Activated naive CD4-positive, alpha-beta T cell treated with anti-CD3 and anti-CD28 coated beads, Interleukin-2, amount 50 U/mL, for 24 hours (primary cell): ENCODE results near the gene MYL3.

ENCODE experiments used
- H3K27ac Mint-ChIP-seq: one replicate; pipeline ENCODE4 v1.8.0; 2021; ENCODE audit warnings: mild to moderate bottlenecking, mixed read lengths
- H3K27me3 Mint-ChIP-seq: one replicate; pipeline ENCODE4 v1.8.0; 2021; ENCODE audit warnings: mixed read lengths
- H3K36me3 Mint-ChIP-seq: one replicate; pipeline ENCODE4 v1.8.0; 2021; ENCODE audit warnings: mixed read lengths
- H3K4me1 Mint-ChIP-seq: one replicate; pipeline ENCODE4 v1.8.0; 2021; ENCODE audit warnings: mixed read lengths
- H3K4me3 Mint-ChIP-seq: one replicate; pipeline ENCODE4 v1.8.0; 2021; ENCODE audit warnings: mild to moderate bottlenecking, mixed read lengths
- H3K9me3 Mint-ChIP-seq: one replicate; pipeline ENCODE4 v1.8.0; 2021; ENCODE audit warnings: mixed read lengths

The MYL3 gene

DNA sequence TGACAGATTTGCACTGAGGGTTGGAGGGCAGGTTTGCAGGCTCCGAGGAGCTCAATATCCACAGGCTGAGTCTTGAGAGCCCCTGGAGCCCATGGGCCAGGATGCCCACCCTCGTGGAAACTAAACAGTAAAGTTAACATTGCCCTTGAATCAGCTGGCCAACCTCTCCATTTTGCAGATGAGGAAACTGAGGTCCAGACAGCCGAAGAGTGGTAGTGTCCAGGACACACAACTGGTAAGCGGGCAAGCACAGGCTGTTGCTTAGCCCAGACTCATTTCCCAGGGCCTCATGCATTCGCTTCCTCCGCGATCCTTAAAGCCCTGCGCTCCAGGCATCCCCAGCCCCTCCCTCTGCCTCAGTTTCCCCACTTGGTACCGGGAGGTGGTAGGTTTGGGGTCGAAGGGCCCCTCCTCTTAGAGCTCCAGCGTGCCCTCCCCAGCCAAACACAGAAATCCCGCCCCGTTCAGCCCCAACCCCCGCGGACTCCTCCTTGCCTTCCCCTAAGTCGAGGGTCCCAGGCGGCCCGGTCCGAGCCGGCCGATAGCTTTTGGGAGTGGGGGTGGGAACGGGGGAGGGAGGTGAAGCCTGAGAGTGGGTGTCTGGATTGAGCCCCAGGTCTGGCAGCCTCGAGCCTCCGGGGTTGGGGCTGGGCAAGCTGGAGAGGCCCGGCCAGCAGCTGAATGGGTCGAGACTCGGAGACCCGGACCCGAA, 17.8 kb upstream of the MYL3 start:
- H3K27ac Mint-ChIP-seq, result no peak overlapping the region
- H3K27me3 Mint-ChIP-seq, result peaks cover 24% of the 10 kb centered on the region
- no peaks in the 10 kb centered on the region for H3K36me3 Mint-ChIP-seq
- H3K4me1 Mint-ChIP-seq, result peaks cover 8% of the 10 kb centered on the region
- H3K9me3 Mint-ChIP-seq, result no peaks in the 10 kb centered on the region
- peak overlapping the region; percentile 65 for H3K4me3 Mint-ChIP-seq

DNA sequence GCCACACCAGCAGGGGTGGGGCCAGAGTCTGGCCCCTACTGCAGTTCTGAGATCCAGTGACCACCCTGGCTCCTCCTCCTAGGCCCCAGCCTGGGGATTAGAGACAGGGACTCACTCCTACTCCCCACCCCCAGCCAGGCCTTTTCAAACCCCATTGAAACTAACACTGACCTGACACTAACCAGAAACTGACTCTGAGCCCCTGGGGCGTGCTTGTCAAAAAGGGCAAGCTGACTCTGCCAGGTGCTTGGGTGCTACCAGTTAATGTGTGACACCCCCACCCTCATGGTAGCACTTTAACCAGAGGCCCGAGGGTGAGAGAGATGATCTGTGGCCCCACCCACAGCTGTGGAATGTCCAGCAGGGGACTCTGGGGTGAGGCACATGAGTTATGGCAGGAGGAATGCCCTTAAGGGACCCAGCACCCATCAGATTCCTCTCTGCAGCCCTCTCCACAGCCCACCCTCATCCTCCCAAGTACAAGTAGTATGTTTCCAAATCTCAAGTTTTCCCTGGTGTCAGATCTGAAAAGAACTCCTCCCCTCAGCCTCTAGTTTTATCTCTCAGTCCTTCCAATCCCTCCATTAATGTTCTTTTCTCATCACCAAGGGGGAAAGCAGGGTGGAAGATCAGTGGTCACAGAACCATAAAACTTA, 15.7 kb upstream of the MYL3 start:
- H3K9me3 Mint-ChIP-seq, result no peaks in the 10 kb centered on the region
- H3K4me3 Mint-ChIP-seq, result no peak overlapping the region
- H3K4me1 Mint-ChIP-seq, result peaks cover 8% of the 10 kb centered on the region
- H3K27ac Mint-ChIP-seq, result no peak overlapping the region
- H3K36me3 Mint-ChIP-seq, result no peaks in the 10 kb centered on the region
- peaks cover 15% of the 10 kb centered on the region for H3K27me3 Mint-ChIP-seq

DNA sequence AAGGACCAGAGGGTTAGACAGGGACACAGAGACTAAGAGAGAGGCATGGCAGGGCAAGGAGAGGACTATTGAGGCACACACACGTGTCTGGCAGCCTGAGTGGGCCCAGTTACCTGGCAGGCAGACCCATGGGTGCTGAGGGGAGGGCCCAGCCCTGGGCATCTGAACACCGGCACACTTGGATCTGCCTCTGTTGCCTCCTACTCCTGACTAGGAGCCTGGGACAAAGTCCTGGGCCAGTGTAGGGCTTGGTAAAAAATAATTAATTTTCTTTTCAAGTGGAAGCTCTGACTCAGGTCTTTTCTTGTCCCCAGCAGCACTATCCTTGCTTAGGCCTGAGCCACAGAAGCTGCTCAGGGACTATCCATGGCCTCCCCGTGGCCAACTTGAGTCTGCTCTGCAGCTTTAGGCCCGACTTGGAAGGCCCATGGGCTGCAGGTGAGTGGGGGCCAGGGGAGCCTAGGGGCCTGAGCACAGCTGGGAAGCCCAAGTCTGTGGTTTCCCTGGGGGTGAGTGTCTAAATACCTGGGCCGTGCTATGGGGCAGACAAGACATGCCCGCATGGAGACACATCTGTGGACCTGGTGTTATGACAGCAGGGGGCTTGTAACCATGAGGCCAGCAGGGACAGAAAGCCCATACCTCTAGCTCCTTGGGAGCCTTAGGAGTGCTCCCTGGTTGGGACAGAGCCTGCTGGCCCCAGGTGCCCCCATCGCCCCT, 14.3 kb upstream of the MYL3 start, which contains the start of gene PTH1R:
PTH1R (plus strand) TSS at position 316 of the 720 bp plus-strand sequence. CDS start 5,839 bp downstream, outside the sequence.
- no peak within 1 kb of the TSS for H3K27ac Mint-ChIP-seq
- H3K36me3 Mint-ChIP-seq, result no peaks in the 10 kb centered on the region
- peaks cover 12% of the 10 kb centered on the region for H3K27me3 Mint-ChIP-seq
- peaks cover 12% of the 10 kb centered on the region for H3K4me1 Mint-ChIP-seq
- no peaks in the 10 kb centered on the region for H3K9me3 Mint-ChIP-seq
- H3K4me3 Mint-ChIP-seq, result no peak within 1 kb of the TSS

DNA sequence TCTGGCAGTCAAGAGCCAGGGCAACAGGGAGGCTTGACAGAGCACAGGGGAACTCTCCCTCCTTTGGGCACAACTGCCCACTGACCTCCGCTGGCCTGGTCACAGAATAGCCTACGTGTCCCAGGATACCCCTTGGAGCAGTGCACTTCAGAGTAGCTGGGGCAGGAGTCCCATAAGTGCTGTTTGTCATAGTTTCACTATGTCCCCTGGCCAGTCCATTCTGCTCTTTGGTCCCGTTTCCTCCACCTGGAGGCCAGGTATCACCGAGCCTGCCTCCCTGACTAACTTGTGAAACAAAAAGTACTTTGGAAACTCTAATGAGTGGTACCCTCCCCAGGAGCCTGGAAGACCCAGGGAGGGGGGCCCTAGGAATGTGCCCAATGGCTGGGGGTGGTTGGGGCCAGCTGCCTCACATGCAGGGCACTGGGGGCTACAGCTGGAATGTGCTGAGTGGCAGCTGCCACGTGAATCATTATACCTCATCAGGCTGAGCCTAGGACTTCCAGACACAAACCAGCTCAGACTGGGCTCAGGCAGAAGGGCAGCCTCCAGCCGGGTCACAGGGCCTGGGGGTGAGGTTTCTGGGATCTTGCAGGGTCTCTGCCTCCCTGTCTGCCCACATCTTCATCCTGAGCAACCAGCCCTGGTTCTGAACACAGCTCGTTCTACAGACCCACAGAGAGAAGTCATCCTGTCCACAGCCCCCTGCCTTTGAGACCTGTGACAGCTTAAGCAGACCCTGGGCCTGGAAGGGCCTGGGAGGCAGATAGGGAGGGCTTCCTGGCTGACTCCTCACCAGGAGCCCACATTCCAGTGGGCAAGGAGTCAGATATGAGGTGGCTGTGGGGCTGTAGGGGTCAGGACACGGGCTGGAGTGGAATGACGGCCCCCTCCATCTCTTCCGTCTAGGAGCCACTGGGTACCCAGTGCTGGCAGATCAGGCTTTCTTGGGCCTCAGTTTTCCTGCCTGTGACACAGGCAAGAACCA, 13.4 kb upstream of the MYL3 start:
- Mint-ChIP-seq H3K27me3 (peaks cover 10% of the 10 kb centered on the region), H3K4me3 (no peak overlapping the region), H3K9me3 (no peaks in the 10 kb centered on the region), H3K36me3 (no peaks in the 10 kb centered on the region), H3K27ac (no peak overlapping the region), H3K4me1 (peaks cover 12% of the 10 kb centered on the region)

DNA sequence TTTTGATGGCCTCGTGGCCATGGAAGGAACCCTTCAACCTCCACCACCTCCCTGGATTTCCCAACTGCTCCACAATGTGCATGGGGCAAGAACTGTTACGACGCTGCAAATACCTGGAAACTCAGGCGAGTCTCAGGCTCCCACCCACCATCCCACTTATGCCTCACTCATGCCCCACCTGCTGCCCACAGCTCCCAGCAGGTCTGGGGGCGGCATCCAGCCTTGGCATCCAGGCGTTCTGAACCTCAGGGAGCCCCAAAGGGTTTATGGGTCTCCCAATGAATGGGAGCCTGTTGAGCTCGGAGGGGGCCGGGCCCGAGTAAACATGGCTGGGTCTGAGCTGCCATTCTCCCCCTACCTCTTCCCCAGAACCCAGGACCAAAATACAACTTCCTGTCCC, 12.3 kb upstream of the MYL3 start:
- Mint-ChIP-seq H3K27me3 (peaks cover 7% of the 10 kb centered on the region), H3K9me3 (no peaks in the 10 kb centered on the region), H3K4me3 (no peak overlapping the region), H3K27ac (no peak overlapping the region), H3K4me1 (peaks cover 10% of the 10 kb centered on the region), H3K36me3 (no peaks in the 10 kb centered on the region)

DNA sequence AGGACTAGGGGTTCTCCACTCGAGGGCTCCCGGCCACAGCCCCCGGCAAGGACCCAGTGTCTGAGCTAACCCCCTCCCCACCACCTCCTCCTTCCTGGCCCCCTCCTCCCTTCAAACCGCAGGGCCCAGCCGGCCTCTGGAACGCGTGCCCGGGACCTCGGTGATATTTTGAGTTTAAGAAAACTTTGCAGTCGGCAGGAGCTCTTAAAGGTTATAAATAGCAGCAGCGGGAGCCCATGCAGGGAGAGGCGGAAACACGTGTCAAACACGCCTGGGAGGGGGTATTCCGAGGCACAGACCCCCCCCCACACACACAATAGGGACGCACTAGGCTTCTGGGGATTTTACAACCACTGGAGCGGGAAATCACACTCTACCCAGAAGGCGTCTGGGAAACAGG, 11.2 kb upstream of the MYL3 start:
- Mint-ChIP-seq H3K36me3 (no peaks in the 10 kb centered on the region), H3K4me3 (no peak overlapping the region), H3K27ac (no peak overlapping the region)

DNA sequence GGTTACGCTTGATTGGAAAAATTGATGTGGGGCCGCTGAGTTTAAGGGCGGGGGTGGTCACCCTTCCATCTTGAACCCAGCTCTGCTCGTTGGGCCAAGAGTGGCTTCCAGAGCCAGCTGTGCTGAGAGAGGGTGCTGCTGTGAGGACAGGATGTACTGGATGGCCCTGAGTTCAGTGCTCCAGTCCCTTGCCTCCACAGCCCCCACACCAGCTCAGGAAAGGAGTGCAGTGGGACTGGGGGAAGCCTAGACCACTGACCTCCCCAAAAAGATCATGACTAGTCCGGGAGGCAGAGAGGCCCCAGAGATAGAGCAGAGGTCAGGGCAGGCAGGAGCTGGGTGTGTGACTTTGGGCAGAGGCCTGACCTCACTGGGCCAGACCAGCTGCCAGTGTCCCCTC, 10.3 kb upstream of the MYL3 start:
- Mint-ChIP-seq H3K27me3 (no peaks in the 10 kb centered on the region), H3K9me3 (no peaks in the 10 kb centered on the region), H3K36me3 (no peaks in the 10 kb centered on the region), H3K4me1 (peaks cover 4% of the 10 kb centered on the region), H3K4me3 (peak overlapping the region; percentile 42), H3K27ac (no peak overlapping the region)

More for the DNA sequence above, 11.2 kb upstream of the MYL3 start:
- no peaks in the 10 kb centered on the region for H3K9me3 Mint-ChIP-seq
- H3K27me3 Mint-ChIP-seq, result no peaks in the 10 kb centered on the region
- H3K4me1 Mint-ChIP-seq, result peaks cover 4% of the 10 kb centered on the region

DNA sequence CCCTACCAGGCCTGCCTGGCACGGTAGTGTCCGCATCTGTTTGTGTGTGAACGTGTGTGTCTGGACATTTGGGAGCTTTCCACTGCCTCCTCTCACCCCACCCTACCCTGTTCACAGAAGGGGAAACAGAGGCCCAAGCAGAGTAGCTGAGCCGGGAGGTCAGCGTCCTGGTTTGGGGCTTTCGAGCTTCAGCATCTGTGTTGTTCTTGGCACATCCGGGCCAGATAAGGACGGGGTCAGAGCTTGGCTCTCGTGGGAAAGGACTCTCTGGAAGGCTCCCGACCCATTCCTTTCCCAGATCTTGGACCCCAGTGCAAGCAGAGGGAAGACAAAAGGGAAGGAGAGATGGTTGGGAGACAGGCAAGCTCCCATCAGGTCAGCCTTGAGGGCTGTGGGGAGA, 8.0 kb upstream of the MYL3 start:
- Mint-ChIP-seq H3K27ac (no peak overlapping the region), H3K36me3 (no peaks in the 10 kb centered on the region), H3K4me3 (no peak overlapping the region), H3K27me3 (no peaks in the 10 kb centered on the region), H3K4me1 (peaks cover 4% of the 10 kb centered on the region), H3K9me3 (no peaks in the 10 kb centered on the region)

DNA sequence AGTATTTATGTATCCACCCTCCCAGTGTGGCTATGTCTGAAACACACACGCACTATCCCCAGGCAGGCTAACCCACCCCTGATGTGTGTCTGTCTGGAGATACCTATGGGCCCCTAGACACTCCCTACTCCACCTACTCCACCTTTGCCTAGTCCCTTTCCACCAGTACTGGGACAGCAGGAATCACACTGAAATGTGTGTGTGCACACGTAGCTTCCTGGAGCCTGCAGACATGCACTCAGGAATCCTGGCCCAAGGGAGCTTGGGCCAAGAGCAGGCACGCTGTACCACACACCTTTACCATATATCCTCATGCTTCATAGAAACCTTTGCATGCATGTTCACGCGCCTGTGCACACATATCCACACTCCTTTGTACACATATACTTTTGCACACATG, 7.4 kb upstream of the MYL3 start:
- Mint-ChIP-seq H3K4me1 (peaks cover 4% of the 10 kb centered on the region), H3K4me3 (no peak overlapping the region), H3K36me3 (no peaks in the 10 kb centered on the region), H3K27ac (no peak overlapping the region), H3K9me3 (no peaks in the 10 kb centered on the region), H3K27me3 (no peaks in the 10 kb centered on the region)

DNA sequence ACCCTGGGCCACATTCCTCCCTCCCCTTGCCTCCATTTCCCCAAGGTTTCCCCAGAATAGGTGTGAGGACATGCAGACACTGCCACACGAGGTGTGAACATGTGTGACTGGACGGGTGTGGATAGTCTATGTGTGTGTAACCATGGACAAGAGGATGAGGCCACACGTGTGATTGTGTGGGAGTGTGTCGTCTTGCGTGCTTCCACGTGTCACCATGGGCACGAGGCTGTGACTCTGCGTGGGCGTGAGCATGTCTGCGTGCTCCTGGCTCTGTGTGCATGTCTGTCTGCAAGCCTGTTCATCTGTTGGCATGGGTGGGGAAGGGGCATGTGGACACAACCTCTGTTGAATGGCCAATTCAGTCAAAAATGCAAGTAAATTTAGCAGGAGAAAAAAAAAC, 6.2 kb upstream of the MYL3 start:
- Mint-ChIP-seq H3K36me3 (no peaks in the 10 kb centered on the region), H3K27ac (no peak overlapping the region), H3K4me1 (peaks cover 4% of the 10 kb centered on the region), H3K4me3 (no peak overlapping the region), H3K9me3 (no peaks in the 10 kb centered on the region), H3K27me3 (no peaks in the 10 kb centered on the region)

DNA sequence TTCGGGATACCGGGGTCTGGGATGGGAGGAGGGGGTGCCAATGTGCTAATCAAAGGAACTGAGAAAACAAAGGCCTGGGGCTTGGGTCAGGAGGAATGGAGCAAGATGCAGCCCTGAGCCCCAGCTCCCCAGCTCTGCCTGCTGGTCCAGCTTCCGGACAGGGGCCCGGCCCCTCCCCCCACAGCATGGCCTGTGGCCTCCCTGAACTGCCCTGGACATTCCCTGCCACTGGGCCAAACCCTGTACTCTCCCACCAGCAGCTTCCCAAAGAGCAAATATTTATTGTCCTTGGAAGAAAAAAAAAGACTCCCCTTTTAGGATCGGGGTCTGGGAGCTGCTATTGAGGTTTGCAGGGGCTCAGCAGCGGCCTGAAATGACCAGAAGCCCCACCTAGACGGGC, 5.7 kb upstream of the MYL3 start:
- Mint-ChIP-seq H3K4me1 (peaks cover 4% of the 10 kb centered on the region), H3K27ac (no peak overlapping the region), H3K4me3 (no peak overlapping the region), H3K36me3 (no peaks in the 10 kb centered on the region), H3K27me3 (no peaks in the 10 kb centered on the region), H3K9me3 (no peaks in the 10 kb centered on the region)

DNA sequence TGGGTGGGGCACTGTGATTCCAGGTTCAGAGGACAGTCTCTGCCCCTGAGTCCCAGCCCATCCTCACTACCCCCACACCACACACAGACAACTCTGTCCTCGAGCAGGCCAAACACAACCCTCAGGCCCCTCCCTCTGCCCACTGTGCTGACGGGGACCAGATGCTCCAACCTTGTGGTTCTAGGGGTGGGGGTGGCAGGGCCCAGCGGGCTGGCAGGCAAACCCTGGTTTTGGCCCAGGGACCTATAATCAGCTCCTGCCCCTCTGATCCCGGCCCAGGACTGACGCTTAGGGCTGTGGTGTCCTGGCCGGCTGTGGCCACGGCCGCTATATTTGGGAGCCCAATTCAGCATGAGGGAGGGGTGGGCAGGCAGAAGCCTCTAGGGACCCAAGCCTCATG, 5.0 kb upstream of the MYL3 start:
- Mint-ChIP-seq H3K27ac (no peak overlapping the region), H3K9me3 (no peaks in the 10 kb centered on the region), H3K27me3 (no peaks in the 10 kb centered on the region), H3K36me3 (no peaks in the 10 kb centered on the region), H3K4me3 (no peak overlapping the region), H3K4me1 (peaks cover 4% of the 10 kb centered on the region)

DNA sequence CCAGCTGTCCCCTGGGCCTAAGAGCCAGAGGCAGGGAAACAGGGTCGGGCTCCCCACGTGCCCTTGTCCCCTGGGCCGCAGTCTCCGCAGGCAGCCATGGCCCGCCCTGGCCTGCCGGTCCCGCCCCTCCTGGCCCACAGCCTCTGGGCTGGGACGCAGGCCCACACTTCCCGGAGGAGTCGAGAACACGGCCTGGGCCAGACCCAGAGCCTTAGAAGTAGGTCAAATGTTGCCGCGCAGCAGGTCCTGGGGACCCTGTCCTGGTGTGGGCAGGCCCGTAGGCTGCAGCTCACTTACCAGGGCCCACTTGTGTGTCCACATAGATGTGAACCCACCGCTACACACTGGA, 4.3 kb upstream of the MYL3 start:
- no peaks in the 10 kb centered on the region for H3K36me3 Mint-ChIP-seq
- H3K4me1 Mint-ChIP-seq, result no peaks in the 10 kb centered on the region
- H3K27me3 Mint-ChIP-seq, result no peaks in the 10 kb centered on the region
- H3K27ac Mint-ChIP-seq, result no peak overlapping the region
- no peaks in the 10 kb centered on the region for H3K9me3 Mint-ChIP-seq
- no peak overlapping the region for H3K4me3 Mint-ChIP-seq

DNA sequence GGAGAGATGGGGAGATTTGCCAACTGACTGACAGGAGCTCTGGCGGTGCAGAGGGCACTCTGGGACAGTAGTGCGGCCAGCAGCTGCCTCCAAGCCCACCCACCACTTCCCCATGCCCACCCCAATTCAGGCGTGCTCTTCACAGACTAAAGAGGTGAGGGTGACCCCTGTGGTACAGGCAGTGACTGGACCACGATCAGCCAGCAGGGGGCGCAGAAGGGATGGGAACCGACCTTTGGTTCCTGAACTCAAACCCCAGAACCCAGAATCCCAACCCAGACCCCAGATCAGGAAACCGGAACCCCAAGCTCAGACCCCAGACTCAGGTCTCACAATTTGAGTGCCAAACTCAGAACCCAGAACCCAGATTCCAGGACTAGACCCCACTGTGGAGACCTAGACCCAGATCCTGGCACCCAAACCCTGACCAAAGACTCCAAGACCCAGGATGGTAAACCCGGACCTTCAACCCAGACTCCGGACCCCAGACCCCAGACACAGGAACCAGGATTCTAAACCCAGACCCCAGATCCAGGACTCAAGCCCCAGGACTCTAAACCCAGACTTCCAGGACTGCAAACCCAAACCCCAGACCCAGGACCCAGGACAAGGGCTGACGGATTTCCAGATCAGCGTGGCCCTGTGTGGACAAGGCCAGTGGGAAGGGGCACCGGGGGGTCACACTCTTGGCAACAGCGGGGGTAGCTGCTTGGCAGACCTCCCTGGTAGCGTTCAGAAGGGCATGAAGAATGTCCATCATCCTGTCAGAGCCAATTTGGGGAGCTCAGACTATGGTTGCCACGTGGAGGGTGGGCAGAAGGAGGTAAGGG, 3.7 kb upstream of the MYL3 start:
- Mint-ChIP-seq H3K4me1 (no peaks in the 10 kb centered on the region), H3K27ac (no peak overlapping the region), H3K4me3 (no peak overlapping the region), H3K36me3 (no peaks in the 10 kb centered on the region), H3K9me3 (no peaks in the 10 kb centered on the region), H3K27me3 (no peaks in the 10 kb centered on the region)
